ENCODE data around the gene CNOT2.
A peak's percentile ranks its signal among the peaks of the same experiment; 100 is the strongest.

Gene CNOT2

GRCh38 chr12:70251661-70252060 is 8.4 kb downstream of the CNOT2 start:
- DNase-seq (ENCODE audit: low read depth), result no peak

GRCh38 chr12:70252832-70253231 is 9.6 kb downstream of the CNOT2 start:
- no peak for DNase-seq (ENCODE audit: low read depth)

GRCh38 chr12:70254225-70254624 is 11.0 kb downstream of the CNOT2 start:
- no peak for DNase-seq (ENCODE audit: low read depth)

- DNase-seq (ENCODE audit: low read depth), result no peak
Measured at GRCh38 chr12:70254846-70255245, 11.6 kb downstream of the CNOT2 start.

GRCh38 chr12:70255311-70255710 is 12.1 kb downstream of the CNOT2 start:
- DNase-seq (ENCODE audit: low read depth), result no peak

- DNase-seq (ENCODE audit: low read depth), result no peak
Measured at GRCh38 chr12:70258605-70259403, 15.6 kb downstream of the CNOT2 start.

GRCh38 chr12:70260646-70261045 is 17.4 kb downstream of the CNOT2 start:
- DNase-seq (ENCODE audit: low read depth), result no peak

GRCh38 chr12:70264067-70264867 is 21.0 kb downstream of the CNOT2 start:
- no peak for DNase-seq (ENCODE audit: low read depth)

GRCh38 chr12:70265132-70265531 is 21.9 kb downstream of the CNOT2 start:
- DNase-seq (ENCODE audit: low read depth), result no peak

- DNase-seq (ENCODE audit: low read depth), result no peak
Measured at GRCh38 chr12:70267550-70267949, 24.3 kb downstream of the CNOT2 start.

GRCh38 chr12:70268972-70269371 is 25.7 kb downstream of the CNOT2 start:
- no peak for DNase-seq (ENCODE audit: low read depth)

GRCh38 chr12:70270108-70270507 is 26.9 kb downstream of the CNOT2 start:
- DNase-seq (ENCODE audit: low read depth), result no peak

- DNase-seq (ENCODE audit: low read depth), result no peak
Measured at GRCh38 chr12:70271025-70271424, 27.8 kb downstream of the CNOT2 start.

GRCh38 chr12:70272510-70272909 is 29.3 kb downstream of the CNOT2 start:
- DNase-seq (ENCODE audit: low read depth), result no peak

- DNase-seq (ENCODE audit: low read depth), result no peak
Measured at GRCh38 chr12:70275045-70275444, 31.8 kb downstream of the CNOT2 start.

GRCh38 chr12:70277973-70278372 is 34.7 kb downstream of the CNOT2 start:
- no peak for DNase-seq (ENCODE audit: low read depth)

- DNase-seq (ENCODE audit: low read depth), result no peak
Measured at GRCh38 chr12:70278945-70279344, 35.7 kb downstream of the CNOT2 start.

GRCh38 chr12:70283232-70283631 is 40.0 kb downstream of the CNOT2 start:
- DNase-seq (ENCODE audit: low read depth), result no peak

GRCh38 chr12:70288817-70289216 is 45.6 kb downstream of the CNOT2 start:
- DNase-seq (ENCODE audit: low read depth), result no peak

- DNase-seq (ENCODE audit: low read depth), result no peak
Measured at GRCh38 chr12:70290116-70290515, 46.9 kb downstream of the CNOT2 start.

GRCh38 chr12:70292017-70292776 is 49.0 kb downstream of the CNOT2 start:
- no peak for DNase-seq (ENCODE audit: low read depth)

GRCh38 chr12:70304684-70305555 is 61.7 kb downstream of the CNOT2 start:
- DNase-seq (ENCODE audit: low read depth), result peak; percentile 46
